Liver (tissue), 3 donors: ENCODE data around the gene PGM1.

Source experiments
- FOXA1 ChIP-seq: IDR thresholded peaks from 2 replicates; pipeline ENCODE4 v1.6.1; 2016; ENCODE audit warnings: antibody characterized with exemption
- GABPA ChIP-seq, 2 donors: IDR thresholded peaks in 1 of 2; conservative IDR thresholded peaks in 1 of 2; 2 replicates each; pipeline ENCODE4 v1.6.1; 2016; ENCODE audit warnings: antibody characterized with exemption in 2 of 2, mild to moderate bottlenecking in 1 of 2, moderate library complexity in 1 of 2
- HNF4A ChIP-seq, 2 donors: conservative IDR thresholded peaks; 2 replicates each; pipeline ENCODE4 v1.6.1; 2016; ENCODE audit warnings: antibody characterized with exemption in 2 of 2, mild to moderate bottlenecking in 2 of 2
- JUND ChIP-seq, 2 donors: IDR thresholded peaks; 2 replicates each; pipeline ENCODE4 v1.6.1; 2016; ENCODE audit warnings: antibody characterized with exemption in 2 of 2
- RAD21 ChIP-seq, 2 donors: IDR thresholded peaks; 2 replicates each; pipeline ENCODE4 v1.6.1; 2016; ENCODE audit warnings: antibody characterized with exemption in 2 of 2, mild to moderate bottlenecking in 2 of 2
- TAF1 ChIP-seq: conservative IDR thresholded peaks from 2 replicates; pipeline ENCODE4 v1.6.1; 2016; ENCODE audit warnings: antibody characterized with exemption, mild to moderate bottlenecking
- YY1 ChIP-seq: IDR thresholded peaks from 2 replicates; pipeline ENCODE4 v1.6.1; 2016; ENCODE audit warnings: antibody characterized with exemption, mild to moderate bottlenecking
- TF ChIP-seq, protein P1 (sequence below): fragments of 150-350 bp; IDR thresholded peaks from 2 replicates; pipeline ENCODE4 v1.5.1; 2017; ENCODE audit warnings: improper control_type of control experiment, low read depth, low read length; ENCODE audit not compliant: missing input control
- TF ChIP-seq, protein P2 (sequence below): IDR thresholded peaks from 2 replicates; pipeline ENCODE4 v1.6.1; 2016; ENCODE audit warnings: antibody characterized with exemption
- TF ChIP-seq, protein P3 (sequence below): IDR thresholded peaks from 2 replicates; pipeline ENCODE4 v1.6.1; 2016; ENCODE audit warnings: antibody characterized with exemption, mild to moderate bottlenecking
- TF ChIP-seq, protein P4 (sequence below): IDR thresholded peaks from 2 replicates; pipeline ENCODE4 v1.6.1; 2016; ENCODE audit warnings: antibody characterized with exemption
- TF ChIP-seq, protein P5 (sequence below): IDR thresholded peaks from 2 replicates; pipeline ENCODE4 v1.6.1; 2016; ENCODE audit warnings: antibody characterized with exemption
- donor health status: healthy.
- donor health status: healthy.

DNA sequence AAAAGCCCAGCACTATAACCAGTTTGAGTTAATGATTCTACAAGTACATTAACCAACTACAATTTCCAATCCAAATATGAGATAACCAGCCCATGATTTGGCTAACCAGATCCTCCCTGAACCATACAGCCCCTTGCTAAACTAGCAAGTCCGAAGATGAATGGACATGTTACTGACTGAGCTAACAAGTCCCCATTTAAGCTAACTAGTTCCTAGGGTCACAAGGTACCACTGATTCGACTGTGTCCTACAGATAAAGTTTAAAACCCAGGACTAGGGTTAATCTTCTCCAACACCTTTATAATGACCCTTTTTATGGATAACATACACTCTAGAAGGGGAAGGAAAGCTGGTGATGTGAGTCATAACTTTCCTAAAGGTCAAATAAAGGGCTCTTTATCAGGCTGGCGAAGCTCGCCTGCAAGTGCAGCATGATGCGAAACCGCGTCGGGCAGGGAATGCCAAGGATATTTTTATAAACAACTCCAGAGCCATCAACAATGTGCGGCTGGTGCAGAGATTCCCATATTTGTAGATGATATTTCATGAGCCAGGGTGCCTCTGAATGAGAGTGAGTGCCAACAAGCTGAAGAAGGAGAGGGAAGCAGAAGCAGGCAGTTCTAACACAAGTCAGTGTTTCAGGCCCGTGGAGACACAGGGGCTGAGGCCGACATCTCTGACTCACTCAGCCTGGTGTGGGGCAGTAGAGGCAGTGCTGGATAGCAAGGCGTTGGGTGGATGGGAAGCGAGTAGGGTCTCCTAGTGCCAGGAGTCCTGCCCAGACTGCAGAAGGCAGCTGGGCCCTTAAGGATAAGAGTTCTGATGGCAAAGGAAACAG lies 105.0 kb downstream of the PGM1 start:
- TF ChIP-seq HNF4A (conservative IDR thresholded peaks at IDR 0.05) (no peak), FOXA1 (no peak), YY1 (no peak), TAF1 (no peak), GABPA (IDR thresholded peaks at IDR 0.05 in 1 of 2, conservative IDR thresholded peaks at IDR 0.05 in 1 of 2) (no peak), RAD21 (IDR thresholded peaks at IDR 0.05) (no peak), JUND (IDR thresholded peaks at IDR 0.05) (no peak)
- TF ChIP-seq, protein P1, sequence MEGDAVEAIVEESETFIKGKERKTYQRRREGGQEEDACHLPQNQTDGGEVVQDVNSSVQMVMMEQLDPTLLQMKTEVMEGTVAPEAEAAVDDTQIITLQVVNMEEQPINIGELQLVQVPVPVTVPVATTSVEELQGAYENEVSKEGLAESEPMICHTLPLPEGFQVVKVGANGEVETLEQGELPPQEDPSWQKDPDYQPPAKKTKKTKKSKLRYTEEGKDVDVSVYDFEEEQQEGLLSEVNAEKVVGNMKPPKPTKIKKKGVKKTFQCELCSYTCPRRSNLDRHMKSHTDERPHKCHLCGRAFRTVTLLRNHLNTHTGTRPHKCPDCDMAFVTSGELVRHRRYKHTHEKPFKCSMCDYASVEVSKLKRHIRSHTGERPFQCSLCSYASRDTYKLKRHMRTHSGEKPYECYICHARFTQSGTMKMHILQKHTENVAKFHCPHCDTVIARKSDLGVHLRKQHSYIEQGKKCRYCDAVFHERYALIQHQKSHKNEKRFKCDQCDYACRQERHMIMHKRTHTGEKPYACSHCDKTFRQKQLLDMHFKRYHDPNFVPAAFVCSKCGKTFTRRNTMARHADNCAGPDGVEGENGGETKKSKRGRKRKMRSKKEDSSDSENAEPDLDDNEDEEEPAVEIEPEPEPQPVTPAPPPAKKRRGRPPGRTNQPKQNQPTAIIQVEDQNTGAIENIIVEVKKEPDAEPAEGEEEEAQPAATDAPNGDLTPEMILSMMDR: no peak
- TF ChIP-seq, protein P2, sequence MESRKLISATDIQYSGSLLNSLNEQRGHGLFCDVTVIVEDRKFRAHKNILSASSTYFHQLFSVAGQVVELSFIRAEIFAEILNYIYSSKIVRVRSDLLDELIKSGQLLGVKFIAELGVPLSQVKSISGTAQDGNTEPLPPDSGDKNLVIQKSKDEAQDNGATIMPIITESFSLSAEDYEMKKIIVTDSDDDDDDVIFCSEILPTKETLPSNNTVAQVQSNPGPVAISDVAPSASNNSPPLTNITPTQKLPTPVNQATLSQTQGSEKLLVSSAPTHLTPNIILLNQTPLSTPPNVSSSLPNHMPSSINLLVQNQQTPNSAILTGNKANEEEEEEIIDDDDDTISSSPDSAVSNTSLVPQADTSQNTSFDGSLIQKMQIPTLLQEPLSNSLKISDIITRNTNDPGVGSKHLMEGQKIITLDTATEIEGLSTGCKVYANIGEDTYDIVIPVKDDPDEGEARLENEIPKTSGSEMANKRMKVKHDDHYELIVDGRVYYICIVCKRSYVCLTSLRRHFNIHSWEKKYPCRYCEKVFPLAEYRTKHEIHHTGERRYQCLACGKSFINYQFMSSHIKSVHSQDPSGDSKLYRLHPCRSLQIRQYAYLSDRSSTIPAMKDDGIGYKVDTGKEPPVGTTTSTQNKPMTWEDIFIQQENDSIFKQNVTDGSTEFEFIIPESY: no peak
- TF ChIP-seq, protein P3, sequence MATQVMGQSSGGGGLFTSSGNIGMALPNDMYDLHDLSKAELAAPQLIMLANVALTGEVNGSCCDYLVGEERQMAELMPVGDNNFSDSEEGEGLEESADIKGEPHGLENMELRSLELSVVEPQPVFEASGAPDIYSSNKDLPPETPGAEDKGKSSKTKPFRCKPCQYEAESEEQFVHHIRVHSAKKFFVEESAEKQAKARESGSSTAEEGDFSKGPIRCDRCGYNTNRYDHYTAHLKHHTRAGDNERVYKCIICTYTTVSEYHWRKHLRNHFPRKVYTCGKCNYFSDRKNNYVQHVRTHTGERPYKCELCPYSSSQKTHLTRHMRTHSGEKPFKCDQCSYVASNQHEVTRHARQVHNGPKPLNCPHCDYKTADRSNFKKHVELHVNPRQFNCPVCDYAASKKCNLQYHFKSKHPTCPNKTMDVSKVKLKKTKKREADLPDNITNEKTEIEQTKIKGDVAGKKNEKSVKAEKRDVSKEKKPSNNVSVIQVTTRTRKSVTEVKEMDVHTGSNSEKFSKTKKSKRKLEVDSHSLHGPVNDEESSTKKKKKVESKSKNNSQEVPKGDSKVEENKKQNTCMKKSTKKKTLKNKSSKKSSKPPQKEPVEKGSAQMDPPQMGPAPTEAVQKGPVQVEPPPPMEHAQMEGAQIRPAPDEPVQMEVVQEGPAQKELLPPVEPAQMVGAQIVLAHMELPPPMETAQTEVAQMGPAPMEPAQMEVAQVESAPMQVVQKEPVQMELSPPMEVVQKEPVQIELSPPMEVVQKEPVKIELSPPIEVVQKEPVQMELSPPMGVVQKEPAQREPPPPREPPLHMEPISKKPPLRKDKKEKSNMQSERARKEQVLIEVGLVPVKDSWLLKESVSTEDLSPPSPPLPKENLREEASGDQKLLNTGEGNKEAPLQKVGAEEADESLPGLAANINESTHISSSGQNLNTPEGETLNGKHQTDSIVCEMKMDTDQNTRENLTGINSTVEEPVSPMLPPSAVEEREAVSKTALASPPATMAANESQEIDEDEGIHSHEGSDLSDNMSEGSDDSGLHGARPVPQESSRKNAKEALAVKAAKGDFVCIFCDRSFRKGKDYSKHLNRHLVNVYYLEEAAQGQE: no peak
- TF ChIP-seq, protein P4, sequence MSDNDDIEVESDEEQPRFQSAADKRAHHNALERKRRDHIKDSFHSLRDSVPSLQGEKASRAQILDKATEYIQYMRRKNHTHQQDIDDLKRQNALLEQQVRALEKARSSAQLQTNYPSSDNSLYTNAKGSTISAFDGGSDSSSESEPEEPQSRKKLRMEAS: no peak
- TF ChIP-seq, protein P5, sequence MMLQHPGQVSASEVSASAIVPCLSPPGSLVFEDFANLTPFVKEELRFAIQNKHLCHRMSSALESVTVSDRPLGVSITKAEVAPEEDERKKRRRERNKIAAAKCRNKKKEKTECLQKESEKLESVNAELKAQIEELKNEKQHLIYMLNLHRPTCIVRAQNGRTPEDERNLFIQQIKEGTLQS: no peak
